ENCODE results near the gene ERGIC3. TPM values are rescaled to one million over a fixed set of nuclear protein-coding genes. Genes with fewer than 3 reads are reported as not detected.
"Not testable (repeated sequence)": the region's sequence is repeated elsewhere in the genome, so short reads cannot be mapped to it uniquely, and the experiment has no call there.

ERGIC3 gene
- total RNA-seq, 2 donors from 2014 or later, result 99.9 to 155 TPM

DNA sequence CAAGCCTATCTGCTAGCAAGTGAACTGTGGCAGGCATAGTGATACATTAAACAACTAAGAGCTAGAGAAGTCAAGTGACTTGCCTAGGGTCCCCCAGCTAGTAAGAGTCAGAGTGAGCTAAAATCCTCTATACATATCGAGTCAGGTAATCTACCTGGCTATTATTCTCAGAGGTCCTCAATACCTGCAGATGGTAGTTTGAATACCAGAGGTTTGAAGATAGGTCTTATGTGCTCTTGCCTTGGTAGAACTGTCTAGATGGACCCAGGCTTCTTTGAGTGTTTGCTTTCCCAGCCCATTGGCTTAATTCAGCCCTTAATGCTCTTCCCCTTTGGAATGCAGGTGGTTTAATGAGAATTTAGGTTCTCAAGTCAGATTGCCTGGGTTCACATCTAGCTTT is 1.1 kb downstream of the ERGIC3 start:
- peaks cover 6% of the 10 kb centered on the region for H3K36me3 ChIP-seq
- TF ChIP-seq CTCF (IDR thresholded peaks at IDR 0.05), result no peak
- DNase-seq (ENCODE audit: low spot score), result no peak
- no peaks in the 10 kb centered on the region for H3K9me3 ChIP-seq
- no peak overlapping the region for H3K4me3 ChIP-seq
- H3K4me1 ChIP-seq, result peaks cover 0 to 17% of the 10 kb centered on the region in 2 donors
- no peaks in the 10 kb centered on the region for H3K27me3 ChIP-seq
- no peak overlapping the region for H3K27ac ChIP-seq

GRCh38 chr20:35544436-35544835 is 2.6 kb downstream of the ERGIC3 start:
- no peak overlapping the region for H3K27ac ChIP-seq
- TF ChIP-seq CTCF (IDR thresholded peaks at IDR 0.05), result no peak
- no peaks in the 10 kb centered on the region for H3K27me3 ChIP-seq
- H3K4me1 ChIP-seq, result peaks cover 0 to 17% of the 10 kb centered on the region in 2 donors
- H3K4me3 ChIP-seq, result no peak overlapping the region
- peaks cover 20% of the 10 kb centered on the region for H3K36me3 ChIP-seq
- DNase-seq (ENCODE audit: low spot score), result no peak
- H3K9me3 ChIP-seq, result no peaks in the 10 kb centered on the region

GRCh38 chr20:35544941-35545340 is 3.1 kb downstream of the ERGIC3 start:
- not testable (repeated sequence) for H3K4me3 ChIP-seq; H3K27ac ChIP-seq; H3K9me3 ChIP-seq; H3K27me3 ChIP-seq; DNase-seq (ENCODE audit: low spot score)
- Histone ChIP-seq H3K4me1 (peaks cover 0 to 17% of the 10 kb centered on the region in 2 donors), H3K36me3 (peaks cover 25% of the 10 kb centered on the region)

- Histone ChIP-seq H3K4me1 (peaks cover 0 to 14% of the 10 kb centered on the region in 2 donors), H3K27me3 (no peaks in the 10 kb centered on the region), H3K4me3 (no peak overlapping the region), H3K27ac (no peak overlapping the region), H3K9me3 (no peaks in the 10 kb centered on the region), H3K36me3 (peaks cover 31% of the 10 kb centered on the region)
- no peak for DNase-seq (ENCODE audit: low spot score)
- TF ChIP-seq CTCF (IDR thresholded peaks at IDR 0.05), result no peak
Observed at GRCh38 chr20:35546127-35546526, 4.2 kb downstream of the ERGIC3 start.

DNA sequence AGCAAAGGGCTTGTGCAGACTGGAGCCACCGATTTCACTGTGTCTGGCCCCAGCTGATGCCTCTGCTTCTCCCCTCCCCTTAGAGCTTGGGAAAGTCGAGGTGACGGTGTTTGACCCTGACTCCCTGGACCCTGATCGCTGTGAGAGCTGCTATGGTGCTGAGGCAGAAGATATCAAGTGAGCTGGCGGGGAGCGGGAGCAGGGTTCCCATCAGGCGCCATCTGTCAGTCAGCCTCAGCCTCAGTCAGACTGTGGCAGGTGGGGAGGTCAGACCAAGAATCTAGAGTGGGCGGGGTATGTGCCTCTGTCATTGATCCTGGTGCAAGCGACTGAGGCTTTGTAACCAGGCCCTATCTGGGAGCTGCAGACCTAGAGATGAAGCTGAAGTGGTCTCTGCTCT is 5.5 kb downstream of the ERGIC3 start:
- H3K4me3 ChIP-seq, result no peak overlapping the region
- peaks cover 31% of the 10 kb centered on the region for H3K36me3 ChIP-seq
- no peak overlapping the region for H3K27ac ChIP-seq
- TF ChIP-seq CTCF (IDR thresholded peaks at IDR 0.05), result no peak
- peaks cover 0 to 9% of the 10 kb centered on the region in 2 donors for H3K4me1 ChIP-seq
- no peaks in the 10 kb centered on the region for H3K9me3 ChIP-seq
- DNase-seq (ENCODE audit: low spot score), result no peak
- H3K27me3 ChIP-seq, result no peaks in the 10 kb centered on the region

DNA sequence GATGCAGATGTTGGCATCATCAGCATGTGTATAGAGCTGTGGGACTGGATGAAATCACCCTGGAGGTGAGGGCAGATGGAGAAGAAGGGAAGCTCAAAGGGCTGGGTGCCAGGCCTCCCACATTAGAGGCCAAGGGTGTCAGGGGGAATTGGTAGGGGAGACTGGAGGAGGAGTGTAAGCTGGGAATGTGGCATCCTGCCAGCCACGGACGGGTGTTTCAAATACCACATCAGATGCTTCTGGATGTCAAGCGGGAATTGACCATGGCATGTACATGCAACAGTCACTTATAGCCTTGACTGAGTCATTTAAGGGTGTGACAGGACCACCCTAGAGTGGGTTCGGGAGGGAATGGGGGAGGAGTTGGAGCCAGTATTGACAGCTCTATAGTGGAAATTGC is 9.6 kb downstream of the ERGIC3 start:
- no peak for DNase-seq (ENCODE audit: low spot score)
- Histone ChIP-seq H3K27me3 (no peaks in the 10 kb centered on the region), H3K27ac (no peak overlapping the region), H3K36me3 (peaks cover 40% of the 10 kb centered on the region), H3K4me1 (peaks cover 0 to 5% of the 10 kb centered on the region in 2 donors), H3K9me3 (no peaks in the 10 kb centered on the region), H3K4me3 (no peak overlapping the region)
- TF ChIP-seq CTCF (IDR thresholded peaks at IDR 0.05), result no peak

All from right atrium auricular region (tissue), 2 donors.